GM19023 (cell line): Measurements from ENCODE around the gene SBSN.

Experiments used
- ATAC-seq: cut with Tn5 transposase; IDR thresholded peaks from one replicate; pipeline ENCODE4 v1.9.1; 2021; ENCODE audit warnings: mild to moderate bottlenecking, moderate library complexity; ENCODE audit not compliant: unreplicated experiment

Gene SBSN

DNA sequence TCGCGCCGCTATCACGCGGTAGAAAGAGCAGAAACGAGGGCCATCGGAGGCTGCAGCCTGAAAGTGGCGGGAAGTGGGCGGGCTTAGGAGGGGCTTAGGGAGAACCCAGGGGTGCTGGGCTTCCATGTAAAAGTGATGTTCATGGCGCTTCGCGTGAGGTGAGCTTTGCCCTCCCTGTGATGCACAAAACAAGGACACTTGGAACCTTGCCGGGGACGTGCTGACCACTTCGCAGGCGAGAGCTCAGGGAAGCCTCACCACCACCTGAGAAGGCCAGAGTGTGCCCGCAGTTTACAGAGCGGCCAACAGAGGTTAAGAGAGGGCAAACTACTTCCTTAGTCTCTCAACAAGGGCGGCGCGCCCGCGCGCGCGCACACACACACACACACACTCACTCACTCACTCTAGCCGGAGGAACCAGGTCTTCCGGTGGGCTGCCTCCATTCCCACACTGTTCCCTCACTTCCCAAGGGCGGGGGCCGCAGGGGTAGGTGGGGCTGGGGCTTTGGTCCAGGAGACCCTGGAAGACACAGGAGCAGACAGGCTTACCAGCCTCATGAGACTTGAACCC, 5.8 kb upstream of the SBSN start:
- ATAC-seq: no peak

- no peak for ATAC-seq
Measured at GRCh38 chr19:35533201-35533821, 5.2 kb upstream of the SBSN start, which contains the start of gene GAPDHS. Gene GAPDHS, plus strand, starts transcription at chr19:35533456. Its CDS starts 72 bp downstream, at chr19:35533528.

DNA sequence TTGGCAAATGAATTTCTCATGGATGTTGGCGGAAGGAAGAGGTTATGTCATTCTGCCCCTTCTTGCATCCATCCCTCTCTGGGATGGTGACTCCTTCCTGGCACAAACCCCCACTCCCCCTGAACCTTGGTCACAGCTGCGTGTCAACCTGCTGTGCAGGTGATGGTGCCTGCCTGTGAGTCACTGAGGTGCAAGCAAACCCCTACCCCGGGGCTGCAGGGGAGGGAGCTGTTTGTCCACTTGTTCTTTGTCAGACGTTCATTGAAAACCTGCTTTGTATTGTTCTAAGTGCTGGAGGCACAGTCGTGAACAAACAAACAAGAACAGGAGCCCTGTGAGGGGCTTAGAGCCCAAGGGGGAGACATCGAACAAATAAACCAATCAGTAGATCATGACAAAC, 3.2 kb upstream of the SBSN start:
- ATAC-seq: no peak

GRCh38 chr19:35529241-35530218, 1.4 kb upstream of the SBSN start:
- ATAC-seq: no peak

GRCh38 chr19:35525873-35526272, 2.2 kb downstream of the SBSN start:
- no peak for ATAC-seq

GRCh38 chr19:35524181-35524837, 3.8 kb downstream of the SBSN start:
- ATAC-seq: no peak

DNA sequence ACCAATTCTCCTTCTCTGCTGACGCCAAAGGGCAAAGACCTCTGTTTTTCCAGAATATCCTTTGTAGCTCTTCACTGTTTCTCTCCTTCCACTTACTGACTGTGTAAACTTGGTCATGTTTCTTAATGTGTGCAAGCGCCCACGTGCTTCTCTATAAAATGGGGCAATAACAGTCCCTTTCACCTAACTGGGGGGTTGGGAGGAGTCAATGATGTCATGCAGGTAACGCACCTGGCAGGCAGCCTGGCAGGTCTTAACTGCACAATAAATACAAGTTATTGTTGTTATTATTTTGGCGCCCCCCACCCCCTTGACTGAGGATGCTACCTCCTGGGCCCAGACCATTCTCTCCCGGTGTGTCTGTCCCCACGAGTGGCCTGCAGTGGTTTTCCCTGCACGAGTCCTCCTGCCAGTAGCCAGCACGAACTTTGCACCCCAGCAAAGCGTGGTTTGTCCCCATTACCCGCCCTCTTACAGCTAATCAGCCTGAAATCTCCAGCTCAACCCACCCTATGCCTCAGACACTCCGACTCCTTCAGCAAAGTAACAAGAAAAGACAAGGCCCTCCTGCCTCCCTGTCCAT, 5.3 kb downstream of the SBSN start:
- no peak for ATAC-seq

- no peak for ATAC-seq
Measured at GRCh38 chr19:35521124-35521743, 6.9 kb downstream of the SBSN start.

DNA sequence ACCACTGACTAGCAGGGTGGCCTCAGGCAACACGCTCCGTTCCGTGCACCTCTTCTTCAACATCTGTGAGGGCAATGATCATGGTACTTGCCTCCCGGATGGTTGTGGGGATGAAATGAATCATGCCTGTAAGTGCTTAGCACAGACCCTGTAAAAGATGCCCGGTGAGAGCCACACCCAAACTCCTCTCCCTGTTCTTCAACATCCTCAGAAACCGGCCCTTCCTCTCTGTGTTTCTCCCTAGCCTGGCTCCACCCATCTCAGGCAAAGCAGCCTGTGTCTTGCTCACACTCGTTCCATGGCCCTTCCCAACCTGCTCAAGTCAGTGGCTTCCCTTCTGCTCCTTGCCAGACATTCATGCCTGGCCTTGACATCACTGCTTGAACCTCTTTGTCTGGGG, 8.8 kb downstream of the SBSN start:
- ATAC-seq: no peak

DNA sequence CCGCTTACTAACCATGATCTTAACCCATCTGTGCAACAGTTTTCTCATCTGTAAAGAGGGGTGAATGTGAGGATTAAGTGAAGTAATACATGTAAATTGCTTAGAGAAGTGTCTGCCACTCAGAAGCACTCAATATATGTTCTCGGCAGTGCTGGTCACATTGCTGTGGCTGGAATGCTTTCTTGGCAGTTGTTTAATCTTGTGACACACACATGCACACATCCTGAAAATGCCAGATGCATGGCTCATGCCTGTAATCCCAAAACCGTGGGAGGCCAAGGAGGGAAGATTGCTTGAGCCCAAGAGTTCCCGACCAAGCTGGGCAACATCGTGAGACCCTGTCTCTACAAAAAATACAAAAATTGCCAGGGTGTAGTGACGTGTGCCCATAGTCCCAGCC, 9.8 kb downstream of the SBSN start:
- no peak for ATAC-seq

- ATAC-seq: no peak
Measured at GRCh38 chr19:35517342-35517741, 10.8 kb downstream of the SBSN start.

GRCh38 chr19:35516310-35516709, 11.8 kb downstream of the SBSN start:
- no peak for ATAC-seq

DNA sequence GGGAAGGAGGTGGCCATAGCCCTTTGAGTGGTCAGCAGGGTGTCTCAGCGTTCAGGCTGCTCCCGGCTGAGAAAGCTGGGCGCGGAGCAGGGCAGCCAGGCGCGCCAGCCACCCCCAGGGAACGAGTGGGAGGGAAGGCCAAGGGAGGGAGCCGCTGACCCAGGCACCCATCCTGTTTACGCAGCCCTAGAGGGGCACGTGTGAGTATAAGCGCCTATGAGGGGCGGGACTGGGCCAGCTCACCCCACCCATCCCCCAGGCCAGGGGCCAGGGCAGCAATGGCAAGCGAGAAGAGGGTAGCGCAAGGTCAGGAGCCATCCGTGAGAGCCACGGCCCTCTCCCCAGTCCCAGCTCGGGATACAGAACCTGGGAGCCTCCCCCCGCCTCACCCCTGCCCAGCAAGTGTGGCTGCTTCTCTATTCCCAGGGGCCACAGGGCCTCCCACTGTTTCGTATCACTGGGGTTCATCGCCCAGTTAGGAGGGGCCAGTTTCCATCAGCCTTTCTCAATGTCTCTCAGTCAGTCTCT, 13.8 kb downstream of the SBSN start:
- ATAC-seq: no peak

DNA sequence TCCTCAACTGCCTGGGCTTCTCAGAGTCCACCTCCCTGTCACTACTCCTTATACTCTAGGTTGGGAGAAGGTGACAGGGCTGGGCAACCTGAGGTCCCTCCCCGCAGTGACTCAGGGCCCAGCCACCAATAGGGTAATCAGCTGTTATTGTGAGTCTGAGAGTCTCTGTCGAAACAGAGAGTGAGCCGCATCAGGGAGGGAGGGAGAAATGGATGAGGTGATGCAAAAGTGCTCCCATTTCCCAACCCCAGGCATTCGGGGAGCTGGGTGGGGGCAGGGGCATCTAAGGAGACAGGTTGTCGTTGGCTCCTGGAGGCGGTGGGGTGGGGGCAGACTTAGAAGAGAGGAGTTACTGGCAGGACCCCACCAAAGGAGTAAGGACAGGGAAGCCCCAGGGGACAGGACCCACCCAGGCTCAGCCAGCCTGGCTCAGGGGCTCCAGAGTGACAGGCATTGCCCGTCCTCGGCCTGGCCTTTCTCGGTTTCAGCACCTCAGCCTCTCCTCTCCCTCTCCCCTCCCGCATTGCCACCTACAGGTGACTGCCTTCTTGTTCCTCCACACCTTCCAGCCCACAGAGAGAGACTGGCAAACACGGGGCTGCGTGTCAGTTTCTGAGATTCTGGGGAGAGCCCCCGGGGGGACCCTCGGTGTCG, 14.4 kb downstream of the SBSN start, which contains the start of gene DMKN:
DMKN (minus strand) TSS at position 22 of the 654 bp plus-strand sequence. CDS start 174 bp downstream, outside the sequence.
- ATAC-seq: no peak

GRCh38 chr19:35512831-35513627, 15.1 kb downstream of the SBSN start:
- ATAC-seq: no peak

DNA sequence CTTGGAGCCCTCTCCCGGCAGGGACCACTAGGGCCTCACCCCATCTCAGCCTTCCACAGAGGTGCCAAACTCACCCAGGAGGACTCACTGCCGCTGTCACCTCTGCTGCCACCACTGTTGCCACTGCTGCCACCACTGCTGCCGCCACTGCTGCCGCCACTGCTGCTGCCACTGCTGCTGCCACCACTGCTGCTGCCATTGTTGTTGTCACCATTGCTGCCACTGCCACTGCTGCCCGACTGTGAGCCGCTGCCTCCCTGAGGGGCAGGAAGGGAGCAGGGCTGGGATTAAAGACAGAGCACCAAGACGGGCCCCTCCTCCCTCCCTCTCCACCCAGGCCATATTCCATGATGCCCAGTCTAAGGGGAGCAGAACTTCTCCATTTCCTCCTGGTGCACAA, 16.8 kb downstream of the SBSN start:
- ATAC-seq: no peak

DNA sequence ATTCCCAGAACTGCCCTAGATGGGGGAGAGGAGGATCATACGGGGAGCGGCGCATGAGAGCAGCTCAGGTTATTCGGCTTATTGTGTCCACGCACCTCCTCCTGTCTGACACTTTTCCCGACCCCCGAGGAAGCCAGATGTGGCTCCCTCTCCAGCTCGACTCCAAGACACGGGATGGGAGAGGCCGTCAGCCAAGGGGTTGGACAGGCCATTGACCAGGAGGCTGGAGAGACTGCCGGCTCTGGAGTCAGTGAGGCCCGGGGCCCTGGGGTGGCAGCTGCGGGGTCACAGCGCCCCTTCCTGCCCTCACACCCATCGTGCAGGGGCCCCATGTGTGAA, 17.5 kb downstream of the SBSN start:
- ATAC-seq: no peak

- ATAC-seq: peak; percentile 50
Measured at GRCh38 chr19:35509861-35510625, 18.1 kb downstream of the SBSN start.
